ENCODE data around the gene SYNCRIP. TPM values are rescaled to one million over a fixed set of nuclear protein-coding genes. Genes with fewer than 3 reads are reported as not detected.

The SYNCRIP gene
- total and polyA plus RNA-seq, 4 donors = 35.4 to 84.5 (median 63.8) TPM

DNA sequence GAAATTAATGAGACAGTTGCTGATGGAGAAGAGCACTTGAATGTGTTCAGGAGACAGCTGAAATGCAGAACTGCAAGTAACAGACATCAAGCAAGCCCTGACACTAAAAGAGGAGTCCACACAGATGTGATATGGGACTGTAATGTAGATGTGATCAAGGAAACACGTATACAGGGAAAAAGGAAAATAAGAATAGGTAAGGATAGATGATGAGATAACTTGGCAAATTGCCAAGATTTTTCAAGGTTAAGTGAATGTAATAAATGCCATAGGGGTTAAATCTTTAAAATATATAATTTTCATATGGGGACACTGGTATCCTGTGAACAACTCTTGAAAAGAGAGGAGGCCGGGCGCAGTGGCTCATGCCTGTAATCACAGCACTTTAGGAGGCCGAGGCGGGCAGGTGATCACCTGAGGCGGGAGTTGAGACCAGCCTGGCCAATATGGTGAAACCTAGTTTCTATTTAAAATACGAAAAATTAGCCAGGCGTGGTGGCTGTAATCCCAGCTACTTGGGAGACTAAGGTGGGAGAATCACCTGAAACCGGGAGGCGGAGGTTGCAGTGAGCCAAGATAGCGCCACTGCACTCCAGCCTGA is 41.9 kb downstream of the SYNCRIP start:
- Histone ChIP-seq H3K36me3 (ENCODE audit: control insufficient read depth in 4 of 4, insufficient read depth in 4 of 4, low read length in 4 of 4) (peaks cover 0 to 5% (median 1%) of the 10 kb centered on the region in 4 donors), H3K27me3 (ENCODE audit: control insufficient read depth in 3 of 3, insufficient read depth in 3 of 3, low read length in 2 of 3) (no peaks in the 10 kb centered on the region), H3K4me1 (ENCODE audit: control insufficient read depth in 5 of 5, insufficient read depth in 5 of 5, low read length in 5 of 5) (no peaks in the 10 kb centered on the region), H3K27ac (ENCODE audit: low read depth in 1 of 2, low read length in 1 of 2) (no peak overlapping the region), H3K9me3 (ENCODE audit: control insufficient read depth in 4 of 4, insufficient read depth in 3 of 4, low read length in 3 of 4) (no peaks in the 10 kb centered on the region), H3K9ac (ENCODE audit: insufficient read depth in 1 of 2, low read length in 2 of 2) (no peak overlapping the region), H3K4me3 (no peak overlapping the region)
- TF ChIP-seq, protein P1, sequence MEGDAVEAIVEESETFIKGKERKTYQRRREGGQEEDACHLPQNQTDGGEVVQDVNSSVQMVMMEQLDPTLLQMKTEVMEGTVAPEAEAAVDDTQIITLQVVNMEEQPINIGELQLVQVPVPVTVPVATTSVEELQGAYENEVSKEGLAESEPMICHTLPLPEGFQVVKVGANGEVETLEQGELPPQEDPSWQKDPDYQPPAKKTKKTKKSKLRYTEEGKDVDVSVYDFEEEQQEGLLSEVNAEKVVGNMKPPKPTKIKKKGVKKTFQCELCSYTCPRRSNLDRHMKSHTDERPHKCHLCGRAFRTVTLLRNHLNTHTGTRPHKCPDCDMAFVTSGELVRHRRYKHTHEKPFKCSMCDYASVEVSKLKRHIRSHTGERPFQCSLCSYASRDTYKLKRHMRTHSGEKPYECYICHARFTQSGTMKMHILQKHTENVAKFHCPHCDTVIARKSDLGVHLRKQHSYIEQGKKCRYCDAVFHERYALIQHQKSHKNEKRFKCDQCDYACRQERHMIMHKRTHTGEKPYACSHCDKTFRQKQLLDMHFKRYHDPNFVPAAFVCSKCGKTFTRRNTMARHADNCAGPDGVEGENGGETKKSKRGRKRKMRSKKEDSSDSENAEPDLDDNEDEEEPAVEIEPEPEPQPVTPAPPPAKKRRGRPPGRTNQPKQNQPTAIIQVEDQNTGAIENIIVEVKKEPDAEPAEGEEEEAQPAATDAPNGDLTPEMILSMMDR (IDR thresholded peaks at IDR 0.05; ENCODE audit: control extremely low read depth, extremely low read depth) = no peak
- no peak for ATAC-seq (ENCODE audit: insufficient read depth, low FRiP score)
- no peak for DNase-seq
- WGBS, 2 donors = 90 to 91% methylated on average over 11 of the region's 11 CpGs

DNA sequence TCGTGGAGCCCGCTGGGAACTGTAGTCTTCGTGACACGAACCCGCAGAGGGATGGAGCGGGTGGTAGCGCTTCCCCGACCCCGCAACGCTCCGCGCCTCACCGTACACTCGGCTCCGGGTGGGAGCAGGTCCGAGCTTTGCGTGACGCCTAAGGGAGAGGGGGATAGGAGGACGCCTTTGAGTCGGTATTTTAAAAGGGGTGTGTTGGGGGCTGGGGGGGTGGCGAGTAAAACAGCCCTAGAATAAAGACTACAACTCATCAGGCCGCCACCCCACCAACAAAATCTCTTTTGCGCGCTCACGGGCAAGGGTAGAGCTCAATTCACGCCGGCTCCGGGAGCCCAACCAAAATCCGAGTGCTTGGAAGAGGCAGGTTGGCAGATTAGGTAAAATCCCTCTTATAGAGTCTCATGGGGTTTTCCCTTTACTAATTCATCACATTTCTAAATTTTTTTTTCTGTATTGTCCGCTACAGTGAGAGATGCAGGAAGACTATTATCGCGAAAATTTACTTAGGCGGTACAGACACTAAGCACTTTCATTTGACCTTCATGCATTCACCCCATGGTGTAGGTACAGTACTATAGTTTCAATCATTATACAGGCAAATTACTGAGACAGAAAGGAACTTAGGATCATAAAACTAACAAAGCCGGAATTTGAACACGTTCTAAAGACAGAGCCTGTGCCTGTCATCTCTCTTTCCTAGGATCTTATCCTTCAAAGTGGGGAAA is 48.3 kb downstream of the SYNCRIP start:
- TF ChIP-seq, protein P1 (IDR thresholded peaks at IDR 0.05; ENCODE audit: control extremely low read depth, extremely low read depth) = no peak
- peaks cover 0 to 3% (median 0%) of the 10 kb centered on the region in 4 donors for H3K9me3 ChIP-seq (ENCODE audit: control insufficient read depth in 4 of 4, insufficient read depth in 3 of 4, low read length in 3 of 4)
- peak overlapping the region; percentile 93 to 96 for H3K27ac ChIP-seq (ENCODE audit: low read depth in 1 of 2, low read length in 1 of 2)
- DNase-seq = no peak
- ATAC-seq (ENCODE audit: insufficient read depth, low FRiP score) = peak; percentile 1
- peak overlapping the region; percentile 75 for H3K4me3 ChIP-seq
- peaks cover 0 to 12% (median 3%) of the 10 kb centered on the region in 5 donors for H3K4me1 ChIP-seq (ENCODE audit: control insufficient read depth in 5 of 5, insufficient read depth in 5 of 5, low read length in 5 of 5)
- 1 to 2% methylated on average over 35 of the region's 35 CpGs for WGBS, 2 donors
- no peaks in the 10 kb centered on the region for H3K27me3 ChIP-seq (ENCODE audit: control insufficient read depth in 3 of 3, insufficient read depth in 3 of 3, low read length in 2 of 3)
- H3K9ac ChIP-seq (ENCODE audit: insufficient read depth in 1 of 2, low read length in 2 of 2) = peak overlapping the region; percentile 37 to 66
- H3K36me3 ChIP-seq (ENCODE audit: control insufficient read depth in 4 of 4, insufficient read depth in 4 of 4, low read length in 4 of 4) = no peaks in the 10 kb centered on the region

DNA sequence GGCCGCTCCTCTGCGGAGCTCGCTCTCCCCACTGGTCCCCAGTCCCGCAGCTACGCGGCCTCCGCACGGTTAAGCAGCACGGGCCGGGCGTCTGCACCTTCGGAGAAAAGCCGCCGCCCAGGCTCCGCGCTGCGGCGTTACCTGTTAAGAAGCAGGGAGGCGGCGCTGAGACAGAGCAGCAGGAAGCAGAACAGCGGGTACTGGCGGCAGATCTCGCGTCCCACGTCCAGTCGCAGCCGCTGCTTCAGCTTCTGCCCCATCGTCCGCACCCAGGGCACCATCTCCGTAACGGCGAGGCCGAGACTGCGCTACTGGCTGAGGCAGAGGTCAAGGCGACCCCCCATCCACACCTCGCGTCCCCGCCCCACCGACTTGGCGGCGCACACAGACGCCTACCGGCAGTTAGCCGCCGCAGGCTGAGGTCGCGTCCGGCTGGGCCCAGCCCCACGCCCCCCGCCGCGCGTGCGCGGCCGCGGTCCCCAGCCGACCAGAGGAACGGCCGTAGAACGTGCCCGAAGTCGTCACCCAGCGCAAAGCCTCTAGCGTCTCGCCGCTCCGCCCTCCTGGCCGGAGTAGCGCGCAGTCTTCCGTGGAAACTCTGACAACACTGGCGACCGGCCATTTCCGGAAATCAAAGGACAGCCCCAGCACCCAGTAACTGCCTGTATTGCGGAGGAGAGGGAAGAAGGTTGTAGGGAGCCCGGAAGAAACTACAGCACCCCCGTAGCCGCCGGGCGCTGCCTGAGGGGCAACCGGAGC is 49.1 kb downstream of the SYNCRIP start, which contains the start of gene SNX14:
TSS of gene SNX14 (minus strand) at position 421 of the 759 bp plus-strand sequence. CDS start at position 281, 140 bp downstream.
- H3K9ac ChIP-seq (ENCODE audit: insufficient read depth in 1 of 2, low read length in 2 of 2) = peak within 1 kb of the TSS; percentile 66 to 89
- peak; percentile 96 for ATAC-seq (ENCODE audit: insufficient read depth, low FRiP score)
- 0% methylated on average over 81 to 82 of the region's 82 CpGs for WGBS, 2 donors

More for the DNA sequence above, 49.1 kb downstream of the SYNCRIP start, which contains the start of gene SNX14:
- Histone ChIP-seq H3K4me1 (ENCODE audit: control insufficient read depth in 5 of 5, insufficient read depth in 5 of 5, low read length in 5 of 5) (peaks cover 0 to 12% (median 3%) of the 10 kb centered on the region in 5 donors), H3K27ac (ENCODE audit: low read depth in 1 of 2, low read length in 1 of 2) (peak within 1 kb of the TSS; percentile 93 to 96), H3K4me3 (peak within 1 kb of the TSS; percentile 75), H3K27me3 (ENCODE audit: control insufficient read depth in 3 of 3, insufficient read depth in 3 of 3, low read length in 2 of 3) (no peaks in the 10 kb centered on the region), H3K9me3 (ENCODE audit: control insufficient read depth in 4 of 4, insufficient read depth in 3 of 4, low read length in 3 of 4) (peaks cover 0 to 3% (median 0%) of the 10 kb centered on the region in 4 donors), H3K36me3 (ENCODE audit: control insufficient read depth in 4 of 4, insufficient read depth in 4 of 4, low read length in 4 of 4) (no peaks in the 10 kb centered on the region)
- peak; percentile 94 to 97 (median 96) for DNase-seq
- TF ChIP-seq, protein P1 (IDR thresholded peaks at IDR 0.05; ENCODE audit: control extremely low read depth, extremely low read depth) = no peak

All from lung (tissue), 12 donors.